HG03442 (cell line): ENCODE measurements around the gene UCHL5.
"Not testable (repeated sequence)": the region's sequence is repeated elsewhere in the genome, so short reads cannot be mapped to it uniquely, and the experiment has no call there.

Experiments used
- ATAC-seq: cut with Tn5 transposase; IDR thresholded peaks from one replicate; pipeline ENCODE4 v1.9.1; 2021; ENCODE audit warnings: mild to moderate bottlenecking, moderate library complexity; ENCODE audit not compliant: unreplicated experiment

The UCHL5 gene

GRCh38 chr1:193066606-193067005 is 7.4 kb upstream of the UCHL5 start:
- no peak for ATAC-seq

- ATAC-seq = no peak
Measured at GRCh38 chr1:193065954-193066353, 6.8 kb upstream of the UCHL5 start.

GRCh38 chr1:193062698-193063463 is 3.7 kb upstream of the UCHL5 start:
- no peak for ATAC-seq

GRCh38 chr1:193060938-193061337 is 1.8 kb upstream of the UCHL5 start:
- no peak for ATAC-seq

DNA sequence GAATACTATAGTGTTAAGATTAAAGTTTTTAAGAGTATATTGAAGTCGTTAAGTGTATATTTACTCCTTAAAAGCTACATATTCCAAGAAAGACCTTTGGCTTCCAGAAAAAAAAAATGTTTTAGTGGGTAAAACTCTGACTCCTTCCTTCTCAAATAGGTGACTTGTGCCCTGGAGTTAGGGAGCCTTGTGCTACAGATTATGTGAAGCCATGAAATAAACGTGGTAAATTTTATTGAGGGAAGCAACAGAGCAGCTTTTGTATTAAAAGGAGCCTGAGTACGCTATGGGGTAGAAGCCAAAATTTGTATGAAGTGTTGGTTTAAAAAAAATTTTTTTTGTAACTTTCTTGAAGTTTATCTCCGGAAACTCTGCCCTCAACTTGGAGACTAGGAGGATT is 1.2 kb upstream of the UCHL5 start:
- ATAC-seq = no peak

DNA sequence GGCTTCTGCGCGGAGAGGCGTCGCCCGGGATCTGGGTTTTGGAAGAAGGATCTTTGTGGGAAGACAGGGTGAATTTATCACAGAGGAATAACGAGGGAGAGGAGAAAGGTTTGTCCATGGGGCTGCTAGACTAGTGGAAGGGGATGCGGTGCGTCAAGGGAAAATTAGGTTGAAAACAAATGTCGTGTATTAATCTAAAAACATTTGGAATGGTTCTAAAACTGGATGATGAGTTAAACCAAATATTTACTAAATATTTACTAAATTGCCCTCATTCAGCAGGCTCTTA is 899 bp upstream of the UCHL5 start:
- ATAC-seq = no peak

DNA sequence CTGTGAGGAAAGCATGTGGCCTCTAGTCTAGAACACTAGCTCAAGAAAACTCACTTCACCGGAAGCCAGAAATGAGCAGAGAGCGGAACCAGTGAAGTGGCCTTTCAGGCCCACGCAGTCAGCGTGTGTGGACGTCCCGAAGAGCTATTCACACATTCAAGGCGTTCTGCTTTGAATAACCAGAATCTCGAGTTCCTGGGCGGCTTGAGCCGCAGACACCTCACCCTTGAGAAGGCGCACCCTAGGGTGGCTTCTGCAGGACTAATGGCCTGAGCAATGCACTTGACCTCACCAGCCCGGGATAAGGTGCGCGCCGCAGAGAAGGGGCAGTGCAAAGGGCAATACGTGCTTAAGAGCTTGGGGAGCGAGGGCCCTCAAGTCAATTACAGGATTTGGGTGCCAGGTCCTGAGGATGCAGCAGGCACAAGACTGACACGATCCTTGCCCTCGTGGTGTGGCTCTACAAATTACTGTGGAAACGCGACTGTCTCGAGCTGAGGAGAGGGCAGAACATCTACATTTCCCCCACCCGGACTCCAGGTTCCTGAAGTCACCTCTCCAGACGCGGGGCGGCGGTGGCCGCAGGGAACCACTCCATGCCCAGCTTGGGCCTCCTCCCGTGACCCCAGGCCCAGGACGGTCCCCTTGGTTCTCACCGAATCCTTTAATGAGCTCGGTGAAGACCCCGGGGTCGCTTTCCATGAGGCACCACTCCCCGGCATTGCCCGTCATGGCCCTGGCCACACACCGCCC is 455 bp downstream of the UCHL5 start:
- peak; percentile 47 for ATAC-seq

DNA sequence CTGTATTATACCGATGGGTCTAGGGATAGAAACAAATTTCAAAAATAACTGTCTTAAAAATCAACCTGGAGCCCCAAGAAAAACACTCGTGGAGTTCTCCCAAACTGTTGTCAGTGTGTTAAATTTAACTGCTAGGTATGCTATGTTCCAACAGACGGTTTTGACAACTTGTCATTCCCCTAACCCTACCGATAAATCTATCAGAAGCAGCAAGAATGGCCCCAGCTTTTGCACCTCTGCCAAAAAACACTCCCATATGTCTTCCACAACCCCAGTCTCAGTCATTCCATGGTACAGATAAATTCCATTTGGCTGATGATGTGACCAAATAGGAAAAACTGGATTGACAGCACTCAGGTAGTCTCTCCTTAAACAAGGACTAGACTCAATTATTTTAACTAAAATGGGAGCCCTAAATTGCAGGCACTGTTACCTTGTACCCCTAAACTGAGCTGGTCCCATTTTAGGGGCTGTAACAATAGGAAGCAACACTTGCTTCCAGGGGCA is 4.9 kb downstream of the UCHL5 start:
- no peak for ATAC-seq

DNA sequence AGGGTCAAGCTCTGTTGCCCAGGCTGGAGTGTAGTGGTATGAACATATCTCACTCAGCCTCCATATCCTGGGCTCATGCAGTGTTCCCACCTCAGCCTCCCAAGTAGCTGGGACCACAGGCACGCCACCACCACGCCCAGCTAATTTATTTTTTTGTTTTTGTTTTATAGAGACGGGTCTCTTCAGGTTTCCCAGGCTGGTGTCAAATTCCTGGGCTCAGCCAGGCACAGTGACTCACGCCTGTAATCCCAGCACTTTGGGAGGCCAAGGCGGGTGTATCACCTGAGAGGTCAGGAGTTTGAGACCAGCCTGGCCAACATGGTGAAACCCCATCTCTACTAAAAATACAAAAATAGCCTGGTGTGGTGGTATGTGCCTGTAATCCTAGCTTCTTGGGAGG is 10.2 kb downstream of the UCHL5 start:
- not testable (repeated sequence) for ATAC-seq

GRCh38 chr1:193042766-193043691 is 16.1 kb downstream of the UCHL5 start:
- ATAC-seq = no peak

DNA sequence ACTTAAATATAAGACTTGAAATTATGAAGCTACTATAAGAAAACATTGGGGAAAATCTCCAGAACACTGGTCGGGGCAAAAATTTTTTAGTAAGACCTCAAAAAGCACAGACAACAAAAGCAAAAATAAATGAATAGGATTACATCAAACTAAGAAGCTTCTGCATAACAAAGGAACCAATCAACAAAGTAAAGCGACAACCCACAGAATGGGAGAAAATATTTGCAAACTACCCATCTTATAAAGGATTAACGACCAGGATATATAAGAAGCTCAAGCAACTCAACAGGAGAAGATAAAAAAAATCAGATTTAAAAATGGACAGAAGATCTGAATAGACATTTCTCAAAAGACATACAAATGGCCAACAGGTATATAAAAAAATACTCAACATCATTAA is 19.1 kb downstream of the UCHL5 start:
- no peak for ATAC-seq

- no peak for ATAC-seq
Measured at GRCh38 chr1:193036337-193037047, 22.7 kb downstream of the UCHL5 start.

DNA sequence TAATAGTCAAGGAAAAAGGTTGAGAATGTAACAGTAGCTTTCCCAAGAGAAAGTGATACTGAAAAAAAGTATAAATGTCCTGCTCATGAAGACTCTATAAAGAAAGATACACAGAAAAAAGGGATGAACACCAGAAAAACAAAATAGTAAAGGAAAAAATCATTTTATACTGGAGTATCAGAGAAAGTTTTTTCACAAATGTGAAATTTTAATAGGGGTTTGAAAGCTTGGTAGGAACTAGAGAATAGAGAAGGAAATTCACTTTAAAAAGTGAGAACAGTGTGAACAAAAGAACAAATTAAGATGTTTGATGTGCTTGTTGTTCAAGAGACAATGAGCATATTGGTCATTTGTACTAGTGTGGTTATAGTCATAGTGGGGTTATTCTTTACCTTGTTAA is 25.6 kb downstream of the UCHL5 start:
- ATAC-seq = no peak

GRCh38 chr1:193032643-193033427 is 26.3 kb downstream of the UCHL5 start:
- ATAC-seq = not testable (repeated sequence)

DNA sequence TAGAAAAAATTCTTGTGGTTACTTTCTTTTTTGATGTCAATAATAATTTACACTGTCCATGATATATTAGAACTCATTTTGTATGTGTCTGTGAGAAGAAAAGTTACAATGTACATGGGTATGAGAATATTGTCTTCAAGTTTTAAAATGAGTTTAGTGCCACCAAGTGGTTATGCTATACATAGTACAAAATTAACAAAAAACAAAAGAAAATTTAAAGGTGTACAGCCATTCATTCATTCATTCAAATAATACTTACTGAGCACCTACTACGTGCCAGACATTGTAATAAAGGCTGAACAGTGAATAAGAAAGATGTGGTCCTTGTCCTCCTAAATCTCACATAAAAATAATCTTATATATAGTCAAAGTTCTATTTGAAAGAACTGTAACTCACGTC is 27.7 kb downstream of the UCHL5 start:
- ATAC-seq = no peak

DNA sequence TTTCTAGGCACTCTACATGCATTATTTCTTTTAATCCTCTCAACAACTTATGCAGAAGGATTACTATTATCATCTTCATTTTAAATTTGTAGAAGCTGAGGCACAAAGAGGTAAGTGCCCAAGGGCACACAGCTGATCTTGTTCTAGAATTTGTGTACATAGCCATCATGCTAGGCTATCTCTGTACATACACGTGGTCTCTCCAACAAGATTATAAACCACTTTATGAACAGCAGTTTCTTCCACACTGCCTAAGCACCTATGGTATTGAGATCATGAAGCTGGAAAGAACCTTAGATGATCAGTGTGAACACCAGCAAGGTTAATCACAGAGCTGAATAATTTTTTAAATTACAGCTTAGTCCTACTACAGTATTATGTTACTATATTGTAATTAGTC is 28.9 kb downstream of the UCHL5 start:
- no peak for ATAC-seq

- ATAC-seq = no peak
Measured at GRCh38 chr1:193025218-193025617, 33.9 kb downstream of the UCHL5 start.

- peak; percentile 69 for ATAC-seq
Measured at GRCh38 chr1:193019442-193020026, 39.6 kb downstream of the UCHL5 start.

- no peak for ATAC-seq
Measured at GRCh38 chr1:193016788-193017187, 42.4 kb downstream of the UCHL5 start.

GRCh38 chr1:193014400-193014799 is 44.8 kb downstream of the UCHL5 start:
- ATAC-seq = no peak
